Duodenal mucosa (tissue), 2 donors: Measurements from ENCODE around the gene ADAMTSL5.

Experiments used
- H3K27ac ChIP-seq: one replicate; pipeline ENCODE4 v1.7.0; 2013; ENCODE audit warnings: low read depth, low read length
- H3K27me3 ChIP-seq, 2 donors: one replicate each; pipeline ENCODE4 v1.7.0; 2013; ENCODE audit warnings: low read length in 2 of 2, control low read depth in 1 of 2; ENCODE audit not compliant: insufficient read depth in 2 of 2, control insufficient read depth in 1 of 2
- H3K36me3 ChIP-seq, 2 donors: one replicate each; pipeline ENCODE4 v1.7.0; 2013; ENCODE audit warnings: low read length in 2 of 2, control low read depth in 1 of 2; ENCODE audit not compliant: insufficient read depth in 2 of 2, control insufficient read depth in 1 of 2
- H3K4me1 ChIP-seq, 2 donors: one replicate each; pipeline ENCODE4 v1.7.0; 2013; ENCODE audit warnings: low read length in 2 of 2, control low read depth in 1 of 2; ENCODE audit not compliant: insufficient read depth in 2 of 2, control insufficient read depth in 1 of 2
- H3K4me3 ChIP-seq, 2 donors: one replicate each; pipeline ENCODE4 v1.7.0; 2013; ENCODE audit warnings: low read length in 2 of 2, low read depth in 1 of 2
- H3K9ac ChIP-seq, 2 donors: one replicate each; pipeline ENCODE4 v1.7.0; 2013; ENCODE audit warnings: low read length in 2 of 2, low read depth in 1 of 2
- H3K9me3 ChIP-seq, 2 donors: one replicate each; pipeline ENCODE4 v1.7.0; 2013; ENCODE audit warnings: low read length in 2 of 2, control low read depth in 1 of 2; ENCODE audit not compliant: control insufficient read depth in 1 of 2

Gene ADAMTSL5

GRCh38 chr19:1513499-1514294, 878 bp upstream of the ADAMTSL5 start:
- peak overlapping the region; percentile 45 to 47 for H3K4me3 ChIP-seq
- peak overlapping the region in 1 of 2 donors; percentile 43 for H3K9ac ChIP-seq
- peaks cover 5 to 18% of the 10 kb centered on the region in 2 donors for H3K27me3 ChIP-seq
- H3K27ac ChIP-seq, result no peak overlapping the region
- peaks cover 20 to 24% of the 10 kb centered on the region in 2 donors for H3K4me1 ChIP-seq
- H3K9me3 ChIP-seq, result no peaks in the 10 kb centered on the region
- H3K36me3 ChIP-seq, result no peaks in the 10 kb centered on the region

GRCh38 chr19:1511318-1512317, 1.2 kb downstream of the ADAMTSL5 start:
- peaks cover 5 to 18% of the 10 kb centered on the region in 2 donors for H3K27me3 ChIP-seq
- no peaks in the 10 kb centered on the region for H3K9me3 ChIP-seq
- H3K27ac ChIP-seq, result no peak overlapping the region
- H3K9ac ChIP-seq, result peak overlapping the region in 1 of 2 donors; percentile 63
- H3K4me1 ChIP-seq, result peaks cover 25 to 34% of the 10 kb centered on the region in 2 donors
- H3K4me3 ChIP-seq, result peak overlapping the region; percentile 50 to 70
- H3K36me3 ChIP-seq, result no peaks in the 10 kb centered on the region

DNA sequence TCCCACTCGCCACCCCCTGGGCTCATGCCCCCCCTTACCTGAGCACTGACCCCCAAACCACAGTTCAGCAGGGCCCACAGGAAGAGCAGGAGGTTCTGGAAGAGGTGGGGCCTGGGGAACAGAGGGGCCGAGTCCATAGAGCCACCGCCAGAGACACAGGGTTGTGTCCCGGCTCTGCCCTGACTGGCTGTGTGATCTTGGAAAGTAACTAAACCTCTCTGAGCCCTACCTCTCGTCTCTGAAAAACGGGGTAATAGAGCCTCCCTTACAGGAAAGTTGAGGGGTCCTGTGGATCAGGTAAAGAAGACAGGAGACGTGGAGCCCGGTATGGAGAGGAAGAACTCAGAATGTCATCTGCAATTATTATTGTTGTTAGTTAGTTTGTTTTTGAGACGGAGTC, 2.0 kb downstream of the ADAMTSL5 start:
- peaks cover 5 to 13% of the 10 kb centered on the region in 2 donors for H3K27me3 ChIP-seq
- H3K27ac ChIP-seq, result no peak overlapping the region

DNA sequence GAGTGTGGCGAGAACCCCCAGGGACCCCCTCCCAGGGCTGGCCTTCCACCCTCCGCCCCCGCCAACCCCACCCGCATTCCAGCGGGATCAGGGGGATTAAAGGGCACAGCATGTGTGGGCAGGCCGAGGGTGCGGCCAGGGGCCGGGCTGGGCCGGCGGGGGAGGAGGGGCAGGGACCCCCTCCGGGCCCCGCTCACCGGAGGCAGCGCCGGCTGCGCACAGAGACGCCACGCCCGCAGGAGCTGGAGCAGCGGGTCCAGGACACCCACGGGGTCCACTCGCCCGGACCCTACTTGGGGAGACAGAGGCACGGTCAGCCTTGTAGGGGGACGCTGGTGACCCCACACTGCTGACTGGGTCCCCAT, 2.4 kb downstream of the ADAMTSL5 start:
- Histone ChIP-seq H3K4me1 (peaks cover 25 to 34% of the 10 kb centered on the region in 2 donors), H3K27me3 (peaks cover 5 to 13% of the 10 kb centered on the region in 2 donors), H3K9ac (no peak overlapping the region), H3K4me3 (peak overlapping the region in 1 of 2 donors; percentile 23), H3K9me3 (no peaks in the 10 kb centered on the region), H3K36me3 (peaks cover 0 to 3% of the 10 kb centered on the region in 2 donors), H3K27ac (no peak overlapping the region)

More for the DNA sequence above, 2.0 kb downstream of the ADAMTSL5 start:
- Histone ChIP-seq H3K9me3 (no peaks in the 10 kb centered on the region), H3K36me3 (no peaks in the 10 kb centered on the region), H3K4me3 (peak overlapping the region in 1 of 2 donors; percentile 23), H3K9ac (no peak overlapping the region), H3K4me1 (peaks cover 25 to 34% of the 10 kb centered on the region in 2 donors)

DNA sequence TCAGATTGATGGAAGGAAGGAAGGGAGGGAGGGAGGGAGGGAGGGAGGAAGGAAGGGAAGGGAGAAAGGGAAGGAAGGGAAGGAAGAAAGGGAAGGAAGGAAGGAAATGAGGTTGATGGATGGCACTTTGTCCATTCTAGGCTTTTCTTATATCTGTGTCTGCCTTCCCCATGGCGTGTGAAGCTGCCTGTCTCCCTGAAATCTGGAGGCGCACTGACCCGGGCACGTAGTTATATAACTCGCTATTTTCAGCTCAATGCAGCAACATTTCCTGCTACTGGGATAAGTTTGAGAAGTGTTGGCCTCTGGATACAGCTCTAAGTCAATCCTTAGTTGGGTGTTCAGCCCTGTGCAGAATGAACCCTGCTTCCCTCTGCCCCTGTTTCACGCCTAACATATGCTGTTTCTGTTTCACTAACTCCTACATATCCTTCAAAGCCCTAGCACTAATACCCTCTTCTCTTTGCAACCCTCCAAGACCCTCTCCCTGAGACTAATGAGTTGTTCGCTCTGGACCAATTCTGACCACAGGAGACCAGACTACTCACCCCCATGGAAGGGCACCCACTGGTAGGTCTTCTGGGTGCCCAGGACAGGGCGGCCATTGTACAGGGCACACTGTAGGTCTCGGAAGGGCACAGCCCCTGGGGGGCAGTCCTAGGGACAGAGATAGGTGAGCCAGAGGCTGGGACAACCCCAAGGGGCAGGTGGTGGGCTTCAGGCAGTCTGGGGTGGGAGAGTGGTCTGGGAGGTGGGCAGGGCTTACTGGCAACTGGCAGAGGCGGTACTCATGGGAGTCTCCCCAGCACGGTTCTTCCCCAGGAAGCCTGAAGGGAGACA, 3.0 kb downstream of the ADAMTSL5 start:
- Histone ChIP-seq H3K9me3 (no peaks in the 10 kb centered on the region), H3K27me3 (peaks cover 1 to 8% of the 10 kb centered on the region in 2 donors), H3K27ac (no peak overlapping the region), H3K9ac (no peak overlapping the region), H3K36me3 (peaks cover 0 to 5% of the 10 kb centered on the region in 2 donors), H3K4me3 (no peak overlapping the region), H3K4me1 (peaks cover 25 to 34% of the 10 kb centered on the region in 2 donors)

GRCh38 chr19:1508507-1508856, 4.3 kb downstream of the ADAMTSL5 start:
- H3K36me3 ChIP-seq, result peaks cover 0 to 5% of the 10 kb centered on the region in 2 donors
- H3K9ac ChIP-seq, result no peak overlapping the region
- H3K4me3 ChIP-seq, result peak overlapping the region; percentile 8 to 43
- H3K9me3 ChIP-seq, result no peaks in the 10 kb centered on the region
- H3K27me3 ChIP-seq, result peaks cover 9 to 10% of the 10 kb centered on the region in 2 donors
- H3K27ac ChIP-seq, result no peak overlapping the region
- H3K4me1 ChIP-seq, result peaks cover 25 to 37% of the 10 kb centered on the region in 2 donors

- peak overlapping the region in 1 of 2 donors; percentile 70 for H3K9ac ChIP-seq
- no peaks in the 10 kb centered on the region for H3K9me3 ChIP-seq
- peaks cover 0 to 5% of the 10 kb centered on the region in 2 donors for H3K36me3 ChIP-seq
- peaks cover 10 to 12% of the 10 kb centered on the region in 2 donors for H3K27me3 ChIP-seq
- peaks cover 25 to 39% of the 10 kb centered on the region in 2 donors for H3K4me1 ChIP-seq
- peak overlapping the region; percentile 66 to 71 for H3K4me3 ChIP-seq
- H3K27ac ChIP-seq, result peak overlapping the region; percentile 90
Measured at GRCh38 chr19:1507763-1508506, 4.9 kb downstream of the ADAMTSL5 start.

DNA sequence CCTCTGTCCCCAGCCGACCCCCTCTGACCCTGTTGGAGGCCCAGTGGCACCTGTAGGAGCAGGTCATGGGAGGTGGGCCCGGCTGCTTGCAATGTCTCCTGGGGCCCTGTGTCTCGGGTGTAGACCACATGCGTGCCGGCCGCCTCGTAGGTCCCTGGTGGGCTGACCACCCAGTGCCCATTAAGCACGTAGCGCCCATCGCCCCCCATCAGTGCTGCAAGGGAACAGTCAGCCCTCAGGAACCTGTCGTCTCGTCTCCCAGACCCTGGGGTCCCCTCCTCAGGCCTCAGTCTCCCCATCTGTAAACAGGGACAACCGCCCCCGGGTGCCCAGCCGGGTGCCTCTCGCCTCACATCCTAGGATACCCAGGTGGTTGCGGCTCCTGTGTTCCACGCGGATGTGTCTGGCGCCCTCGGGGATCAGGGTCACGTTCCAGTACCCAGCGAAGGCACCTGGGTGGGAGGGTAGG, 5.6 kb downstream of the ADAMTSL5 start:
- Histone ChIP-seq H3K4me1 (peaks cover 20 to 36% of the 10 kb centered on the region in 2 donors), H3K9ac (no peak overlapping the region), H3K27me3 (peaks cover 10 to 13% of the 10 kb centered on the region in 2 donors), H3K4me3 (peak overlapping the region in 1 of 2 donors; percentile 66), H3K9me3 (no peaks in the 10 kb centered on the region), H3K36me3 (peaks cover 0 to 5% of the 10 kb centered on the region in 2 donors), H3K27ac (no peak overlapping the region)
